NCI-H187 treated with DMSO at 0.1 percent for 48 hours (cell line): Measurements from ENCODE around the gene PACRG.

ENCODE experiments used
- DNase-seq: peaks from one replicate; lab custom pipeline; 2025; lab: John Stamatoyannopoulos, UW

Gene PACRG

GRCh38 chr6:163085861-163086623 is 358.3 kb downstream of the PACRG start:
- no peak for DNase-seq

GRCh38 chr6:163086624-163086920 is 358.8 kb downstream of the PACRG start:
- DNase-seq: no peak

GRCh38 chr6:163087981-163088380 is 360.2 kb downstream of the PACRG start:
- no peak for DNase-seq

GRCh38 chr6:163092876-163093275 is 365.1 kb downstream of the PACRG start:
- DNase-seq: no peak

- DNase-seq: no peak
Observed at GRCh38 chr6:163094881-163095280, 367.1 kb downstream of the PACRG start.

GRCh38 chr6:163095401-163095800 is 367.6 kb downstream of the PACRG start:
- DNase-seq: no peak

- DNase-seq: no peak
Observed at GRCh38 chr6:163098827-163099479, 371.2 kb downstream of the PACRG start.

GRCh38 chr6:163099621-163100171 is 371.9 kb downstream of the PACRG start:
- DNase-seq: no peak

- DNase-seq: no peak
Observed at GRCh38 chr6:163100259-163100658, 372.5 kb downstream of the PACRG start.

GRCh38 chr6:163113358-163113962 is 385.7 kb downstream of the PACRG start:
- DNase-seq: no peak

- no peak for DNase-seq
Observed at GRCh38 chr6:163118941-163119340, 391.2 kb downstream of the PACRG start.

GRCh38 chr6:163120223-163120622 is 392.4 kb downstream of the PACRG start:
- DNase-seq: no peak

GRCh38 chr6:163121270-163121669 is 393.5 kb downstream of the PACRG start:
- no peak for DNase-seq

- no peak for DNase-seq
Observed at GRCh38 chr6:163122365-163122764, 394.6 kb downstream of the PACRG start.

GRCh38 chr6:163123098-163123497 is 395.3 kb downstream of the PACRG start:
- no peak for DNase-seq

- no peak for DNase-seq
Observed at GRCh38 chr6:163126741-163127140, 399.0 kb downstream of the PACRG start.

GRCh38 chr6:163127587-163127986 is 399.8 kb downstream of the PACRG start:
- DNase-seq: no peak

- no peak for DNase-seq
Observed at GRCh38 chr6:163128324-163128723, 400.6 kb downstream of the PACRG start.

- no peak for DNase-seq
Observed at GRCh38 chr6:163132050-163132750, 404.4 kb downstream of the PACRG start.

GRCh38 chr6:163133017-163133416 is 405.2 kb downstream of the PACRG start:
- no peak for DNase-seq

GRCh38 chr6:163133691-163134090 is 405.9 kb downstream of the PACRG start:
- no peak for DNase-seq

GRCh38 chr6:163136681-163137397 is 409.1 kb downstream of the PACRG start:
- DNase-seq: no peak
